ENCODE measurements around the gene COL18A1. TPM values are rescaled to one million over a fixed set of nuclear protein-coding genes. Genes with fewer than 3 reads are reported as not detected.

COL18A1 gene
- total RNA-seq, 4 donors from 2014 or later, result 124 to 224 (median 173) TPM

GRCh38 chr21:45562965-45563364 is 158.0 kb downstream of the COL18A1 start:
- peaks cover 0 to 19% (median 0%) of the 10 kb centered on the region in 4 donors for H3K9me3 ChIP-seq
- TF ChIP-seq EP300 (IDR thresholded peaks at IDR 0.05) (no peak), POLR2A (IDR thresholded peaks at IDR 0.05) (no peak), CTCF (IDR thresholded peaks at IDR 0.05) (no peak)
- peak overlapping the region in 1 of 4 donors; percentile 22 for H3K4me3 ChIP-seq
- DNase-seq (ENCODE audit: low spot score in 2 of 2), result no peak
- H3K4me1 ChIP-seq, result peaks cover 0 to 6% (median 0%) of the 10 kb centered on the region in 4 donors
- peak overlapping the region in 1 of 4 donors; percentile 35 for H3K27ac ChIP-seq
- 21 to 34% methylated on average over 6 of the region's 6 CpGs for WGBS, 2 donors
- no peaks in the 10 kb centered on the region for H3K36me3 ChIP-seq
- no peaks in the 10 kb centered on the region for H3K27me3 ChIP-seq

Small RNA genes lying within 50 kb of the gene (small RNA-seq; reads per million reads assigned to genes)
- not detected for gene MIR6815
- gene MTCO1P3, result not detected

Other genes starting within 250 kb of the COL18A1 start
- 10 to 100 TPM; 19.5 to 66.3 (median 35.1) TPM for gene POFUT2, start 117.3 kb upstream of the COL18A1 start, total RNA-seq
- gene SLC19A1, start 137.3 kb downstream of the COL18A1 start, total RNA-seq, result 10 to 100 TPM in 3 of 4 donors, 1 to 10 TPM in 1; 3.3 to 27.9 (median 11.4) TPM
- gene PCBP3, start 238.6 kb downstream of the COL18A1 start, total RNA-seq, result 10 to 100 TPM in 2 of 4 donors, 1 to 10 TPM in 2; 4.2 to 13.4 (median 9.6) TPM